ENCODE results near the gene MESD. TPM values are rescaled to one million over a fixed set of nuclear protein-coding genes. Genes with fewer than 3 reads are reported as not detected.

The MESD gene
- total and polyA plus RNA-seq, 2 of the 4 experiments (the other 2 are of a cell fraction), result 10.0 to 14.0 TPM

GRCh38 chr15:80997692-80998091, 8.1 kb upstream of the MESD start:
- BruUV-seq (replicated peaks), result no TSS peak
- no peaks in the 10 kb centered on the region for H3K9me3 ChIP-seq (ENCODE audit: control insufficient read depth, insufficient read depth, low read length)

More at GRCh38 chr15:80997692-80998091, 8.1 kb upstream of the MESD start:
- H2AK5ac ChIP-seq (ENCODE audit: low read depth, low read length), result no peak overlapping the region
- POLR2A ChIA-PET (ENCODE audit: unreplicated experiment), result no interaction called here
- no peak overlapping the region for H3K27ac ChIP-seq (ENCODE audit: insufficient read depth, low read length)
- H3K18ac ChIP-seq (ENCODE audit: low read depth, low read length), result no peak overlapping the region
- H4K8ac ChIP-seq (ENCODE audit: low read depth in 2 of 2, low read length in 2 of 2), result no peak overlapping the region
- H3K56ac ChIP-seq (ENCODE audit: extremely low read depth, insufficient read depth, low read length), result no peak overlapping the region
- H3K4me3 ChIP-seq (ENCODE audit: insufficient read depth, low read depth, low read length), result no peak overlapping the region
- dilution Hi-C loops (cut with HindIII; ENCODE audit: low sequenced_read_pairs, unreplicated experiment), result no loop called here
- no peak overlapping the region for H2BK15ac ChIP-seq (ENCODE audit: low read depth, low read length)
- H4K91ac ChIP-seq (ENCODE audit: insufficient read depth, low read depth, low read length), result no peak overlapping the region
- no peak overlapping the region for H2AK9ac ChIP-seq (replicated peaks; ENCODE audit: low read depth, low read length, poor library complexity)
- H3K36me3 ChIP-seq (ENCODE audit: control insufficient read depth, insufficient read depth, low read length), result peaks cover 4% of the 10 kb centered on the region; the same call in 1 of the 2 replicates
- no peak overlapping the region for H2BK120ac ChIP-seq (ENCODE audit: low read depth, low read length)
- TF ChIP-seq CEBPB (IDR thresholded peaks at IDR 0.05; ENCODE audit: low read depth, low read length) (no peak), RAD21 (IDR thresholded peaks at IDR 0.05; ENCODE audit: low read length) (no peak), MAFK (IDR thresholded peaks at IDR 0.05; ENCODE audit: low read depth, low read length) (no peak), POLR2A (IDR thresholded peaks at IDR 0.05; ENCODE audit: low read depth, low read length) (no peak), BHLHE40 (IDR thresholded peaks at IDR 0.05; ENCODE audit: low read depth, low read length) (no peak), ELK1 (IDR thresholded peaks at IDR 0.05; ENCODE audit: borderline replicate concordance, low read depth, low read length) (no peak), RCOR1 (IDR thresholded peaks at IDR 0.05; ENCODE audit: insufficient replicate concordance, low read length) (no peak), MXI1 (IDR thresholded peaks at IDR 0.05; ENCODE audit: borderline replicate concordance, low read depth, low read length) (no peak), CTCF (conservative IDR thresholded peaks at IDR 0.05; ENCODE audit: low read depth, low read length) (no peak), NFE2L2 (IDR thresholded peaks at IDR 0.05; ENCODE audit: low read depth, low read length) (no peak), CHD1 (IDR thresholded peaks at IDR 0.05; ENCODE audit: low read depth, low read length) (no peak)
- no peak overlapping the region for H3K14ac ChIP-seq (replicated peaks; ENCODE audit: low read depth, low read length)
- DNase-seq (no peak), ATAC-seq (ENCODE audit: low read depth) (no peak)
- H2BK5ac ChIP-seq (ENCODE audit: low read depth, low read length, poor library complexity, severe bottlenecking), result no peak overlapping the region
- CTCF ChIA-PET, result no interaction called here
- peaks cover under 1% of the 10 kb centered on the region for H3K9me1 ChIP-seq (ENCODE audit: insufficient read depth, low read length)
- no CpG with 5 or more reads among the region's 1 CpG for WGBS, 2 experiments (ENCODE audit: extremely low coverage in 2 of 2, insufficient read length in 1 of 2)
- H4K20me1 ChIP-seq (ENCODE audit: insufficient read depth, low read length), result peaks cover 12% of the 10 kb centered on the region; the same call in 1 of the 2 replicates
- H3K4me1 ChIP-seq (ENCODE audit: control insufficient read depth, insufficient read depth, low read length), result peaks cover 4% of the 10 kb centered on the region
- in situ Hi-C loops (cut with MboI; ENCODE audit: low sequenced_read_pairs), result loop anchor here (10.0 kb wide), 1 partner anchor 267 kb away; no protein-coding TSS in a partner anchor
- no peak overlapping the region for H2BK20ac ChIP-seq (ENCODE audit: low read depth, low read length)
- H3K9ac ChIP-seq (ENCODE audit: low read depth, low read length), result no peak overlapping the region
- H3K27me3 ChIP-seq (ENCODE audit: control insufficient read depth, insufficient read depth, low read length), result no peaks in the 10 kb centered on the region
- no peak overlapping the region for H4K5ac ChIP-seq (ENCODE audit: low read depth, low read length)
- H3K79me1 ChIP-seq (ENCODE audit: low read depth in 1 of 2, low read length in 2 of 2), result peaks cover 11 to 16% of the 10 kb centered on the region in 2 experiments
- H3K4me2 ChIP-seq (ENCODE audit: low read depth, low read length), result no peak overlapping the region
- H2AFZ ChIP-seq (replicated peaks; ENCODE audit: low read length, poor library complexity), result no peak overlapping the region
- H3K4ac ChIP-seq (ENCODE audit: low read depth, low read length), result no peak overlapping the region
- no peak overlapping the region for H3K23ac ChIP-seq (ENCODE audit: low read depth, low read length)
- intact Hi-C loops (cut with micrococcal nuclease), result no loop called here

Measured in IMR-90 (cell line).